ENCODE results near the gene FGF1.
A peak's percentile ranks its signal among the peaks of the same experiment; 100 is the strongest.
"Not testable (repeated sequence)": the region's sequence is repeated elsewhere in the genome, so short reads cannot be mapped to it uniquely, and the experiment has no call there.

The FGF1 gene

DNA sequence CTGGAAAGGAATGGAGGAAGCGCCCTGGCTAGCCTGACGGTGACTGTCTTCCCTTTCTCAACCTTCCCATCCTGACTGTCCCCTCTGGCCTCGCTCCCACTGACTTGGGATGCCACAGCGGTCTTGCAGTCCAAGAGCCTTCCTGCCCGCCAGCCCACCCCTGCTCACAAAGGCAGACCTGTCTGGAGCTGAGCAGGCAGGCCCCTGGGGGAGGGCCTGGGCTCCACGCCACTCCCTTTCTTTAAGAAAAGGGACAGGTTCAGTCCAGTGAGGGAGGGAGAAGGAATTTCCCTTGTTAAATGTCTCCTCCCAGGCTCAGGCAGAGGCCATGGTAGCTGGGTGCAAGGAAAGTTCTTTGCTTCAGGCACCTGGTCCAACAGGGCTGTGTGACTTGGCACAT is 18.1 kb downstream of the FGF1 start:
- no peak for DNase-seq

DNA sequence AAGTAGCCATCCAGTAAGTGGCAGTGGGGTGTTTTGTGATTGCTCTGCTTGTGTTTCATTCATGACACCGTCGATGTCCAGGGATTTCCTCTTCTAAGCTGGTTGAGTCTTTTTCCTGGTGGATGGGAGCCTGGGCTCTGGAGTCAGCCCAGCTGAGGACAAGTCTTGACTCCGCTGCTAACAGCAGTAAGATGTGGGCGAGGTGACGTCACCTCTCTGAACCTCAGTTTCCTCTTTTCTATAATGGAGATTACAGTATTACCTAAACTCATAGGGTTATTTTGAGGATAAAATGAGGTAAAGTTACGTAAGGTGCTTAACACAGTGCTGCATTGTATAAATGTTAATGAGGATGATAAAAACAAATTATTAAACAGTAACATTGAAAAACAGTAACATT is 21.3 kb downstream of the FGF1 start:
- no peak for DNase-seq

DNA sequence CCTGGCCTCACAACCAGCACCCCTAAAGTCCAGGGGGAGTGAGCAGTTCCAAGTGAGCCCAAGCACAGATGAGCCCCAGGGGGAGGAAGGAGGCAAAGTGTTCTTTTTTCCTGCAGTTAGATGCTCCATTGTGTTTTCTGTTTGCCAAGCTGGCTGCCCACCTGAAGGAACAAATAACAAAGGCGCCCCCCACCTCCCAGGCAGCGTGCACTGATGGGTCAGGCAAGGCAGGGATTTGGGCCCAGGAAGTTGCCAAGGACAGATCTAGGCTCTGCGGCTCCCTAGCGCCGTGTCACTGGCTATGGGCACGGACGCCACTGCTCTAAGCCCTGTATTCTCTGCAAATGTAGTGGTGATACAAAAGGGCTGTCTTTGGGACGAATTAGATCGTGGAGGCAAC is 21.8 kb downstream of the FGF1 start:
- no peak for DNase-seq

DNA sequence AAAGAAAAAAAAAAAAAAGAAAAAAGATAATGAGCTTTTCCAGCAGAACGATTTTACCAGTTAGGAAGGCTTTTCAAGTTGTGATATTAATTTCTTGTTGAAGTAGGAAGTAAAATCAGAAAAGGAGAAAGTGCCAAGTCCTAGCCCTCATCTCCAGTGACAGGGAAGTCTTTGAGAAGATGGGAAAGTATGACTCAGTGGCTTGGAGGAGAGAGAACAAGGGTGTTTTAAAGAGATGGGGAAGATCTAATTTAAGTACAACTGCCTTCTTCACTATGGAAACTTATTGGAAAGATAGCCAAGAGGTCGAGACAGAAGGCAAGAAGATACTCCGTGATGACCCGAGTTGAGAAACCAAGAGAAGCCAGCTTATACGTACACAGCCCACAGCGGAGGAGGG is 22.6 kb downstream of the FGF1 start:
- DNase-seq, result no peak

DNA sequence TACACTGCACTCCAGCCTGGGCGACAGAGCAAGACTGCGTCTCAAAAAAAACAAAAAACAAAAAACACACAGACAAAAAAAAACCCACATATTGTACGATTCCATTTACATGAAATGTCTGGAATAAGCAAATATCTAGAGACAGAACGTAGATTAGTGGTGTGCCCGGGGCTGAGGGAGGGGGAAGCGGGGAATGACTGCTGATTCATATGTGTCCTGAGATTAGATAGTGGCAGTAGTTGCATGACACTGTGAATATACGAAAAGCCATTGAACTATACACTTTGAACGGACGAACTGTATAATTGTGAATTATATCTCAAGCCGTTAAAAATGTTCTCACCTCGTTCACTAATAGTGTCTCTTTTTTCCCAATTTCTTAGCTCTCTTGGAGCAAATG is 23.9 kb downstream of the FGF1 start:
- DNase-seq, result peak; percentile 8

DNA sequence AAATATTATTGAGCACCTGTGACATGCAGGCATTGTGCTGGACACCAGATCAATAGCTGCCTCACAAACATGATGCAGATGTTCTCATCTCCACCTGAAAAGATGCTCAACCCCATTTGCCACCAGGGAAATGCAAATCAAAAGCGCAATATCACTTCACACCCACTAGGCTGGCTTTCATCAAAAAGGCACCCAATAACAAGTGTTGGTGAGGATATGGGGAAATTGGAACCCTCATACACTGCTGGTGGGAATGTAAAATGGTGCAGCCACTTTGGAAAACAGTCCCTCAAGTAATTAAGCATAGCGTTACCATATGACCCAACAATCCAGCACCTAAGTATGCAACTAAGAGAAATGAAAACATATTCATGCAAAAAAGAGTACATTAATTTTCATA is 24.7 kb downstream of the FGF1 start:
- no peak for DNase-seq

DNA sequence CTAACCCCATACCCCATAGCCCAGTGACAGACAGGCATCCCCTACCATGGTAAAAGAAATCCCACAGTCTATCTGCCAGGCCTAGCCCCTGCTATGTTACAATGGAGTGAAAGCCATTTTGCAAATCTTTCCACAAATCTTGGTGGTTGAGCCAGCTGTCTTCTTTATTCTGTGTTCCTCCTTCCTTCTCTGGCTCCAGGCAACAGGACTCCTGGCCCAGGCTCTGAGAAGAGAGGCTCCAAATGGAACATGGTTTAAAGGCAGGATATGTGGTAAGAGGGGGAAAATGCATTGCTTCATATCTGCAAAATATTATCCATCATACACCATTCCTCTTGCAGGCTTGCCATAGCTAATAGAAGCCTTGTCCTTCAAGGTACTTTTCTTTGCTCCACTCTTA is 25.2 kb downstream of the FGF1 start:
- no peak for DNase-seq

DNA sequence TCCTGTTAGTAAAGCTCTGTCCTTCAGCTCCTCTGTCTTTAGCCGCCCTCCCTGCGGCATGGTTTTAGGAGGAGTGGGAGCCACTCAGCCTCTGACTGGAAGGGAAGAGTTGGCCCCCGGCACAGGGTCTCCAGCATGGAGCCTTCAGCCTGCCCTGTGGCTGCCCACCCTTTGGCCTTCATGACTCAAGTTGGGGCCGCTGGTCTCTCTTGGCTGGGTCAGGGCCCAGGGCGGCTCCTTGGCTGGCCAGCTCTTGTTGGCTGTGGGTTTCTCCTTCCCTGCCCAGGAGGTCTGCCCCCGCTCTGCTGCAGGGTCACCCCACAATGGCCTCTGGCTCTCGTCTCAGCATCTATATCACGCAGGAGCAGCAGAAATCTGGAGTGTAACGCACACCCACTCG is 25.7 kb downstream of the FGF1 start:
- DNase-seq, result no peak

DNA sequence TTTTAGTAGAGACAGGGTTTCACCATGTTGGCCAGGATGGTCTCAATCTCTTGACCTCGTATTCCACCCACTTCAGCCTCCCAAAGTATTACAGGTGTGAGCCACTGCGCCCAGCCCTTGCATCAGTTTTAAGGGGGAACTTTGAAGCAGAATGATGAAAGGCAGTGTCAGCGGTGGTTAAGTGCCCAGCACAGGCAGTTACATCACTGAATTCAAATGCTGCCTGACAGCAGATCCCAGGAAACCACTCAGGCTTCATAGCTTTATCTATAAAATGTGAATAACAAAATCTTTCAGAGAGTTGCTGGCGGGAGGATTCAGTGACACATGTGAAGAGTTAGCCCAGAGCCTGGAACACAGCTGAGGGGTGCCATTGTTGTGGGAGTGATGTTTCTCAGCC is 26.5 kb downstream of the FGF1 start:
- DNase-seq, result no peak

DNA sequence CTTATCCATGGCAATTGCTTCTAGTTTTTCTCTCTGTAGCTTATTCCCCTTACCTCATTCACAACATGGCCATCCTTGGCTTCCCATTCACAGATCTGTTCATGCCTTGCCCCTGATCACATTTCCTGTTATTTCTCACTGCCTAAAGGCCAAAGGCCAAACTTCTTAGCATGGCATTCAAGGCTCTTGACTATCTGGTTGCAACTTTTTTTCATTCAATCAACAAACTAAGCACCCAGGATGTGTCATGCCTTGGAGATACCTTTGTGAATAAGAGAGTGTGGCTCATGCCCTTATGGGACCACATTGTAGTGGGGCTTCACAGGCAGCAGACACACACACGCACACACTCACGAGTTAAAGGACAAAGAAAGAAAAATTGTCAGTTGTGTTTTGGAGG is 27.6 kb downstream of the FGF1 start:
- DNase-seq, result no peak

DNA sequence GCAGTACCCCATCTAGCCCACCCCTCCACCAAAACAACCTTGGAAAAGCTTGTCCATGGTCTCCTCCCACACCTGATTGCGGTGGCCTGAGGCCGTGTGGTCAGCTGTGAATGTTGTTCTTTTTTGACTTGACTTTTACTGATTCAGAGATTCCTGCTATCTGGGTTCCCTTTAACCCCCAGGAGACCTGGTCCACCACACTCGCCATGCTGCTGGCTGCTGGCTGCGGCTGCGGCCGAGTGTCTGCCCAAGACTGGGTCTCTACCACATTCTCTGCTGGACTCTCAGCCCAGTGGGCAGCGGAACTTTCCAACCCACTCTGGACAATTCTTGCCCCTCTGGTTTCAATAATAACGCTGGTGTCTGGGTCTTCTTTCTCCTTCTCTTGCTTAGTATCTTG is 28.4 kb downstream of the FGF1 start:
- DNase-seq, result no peak

DNA sequence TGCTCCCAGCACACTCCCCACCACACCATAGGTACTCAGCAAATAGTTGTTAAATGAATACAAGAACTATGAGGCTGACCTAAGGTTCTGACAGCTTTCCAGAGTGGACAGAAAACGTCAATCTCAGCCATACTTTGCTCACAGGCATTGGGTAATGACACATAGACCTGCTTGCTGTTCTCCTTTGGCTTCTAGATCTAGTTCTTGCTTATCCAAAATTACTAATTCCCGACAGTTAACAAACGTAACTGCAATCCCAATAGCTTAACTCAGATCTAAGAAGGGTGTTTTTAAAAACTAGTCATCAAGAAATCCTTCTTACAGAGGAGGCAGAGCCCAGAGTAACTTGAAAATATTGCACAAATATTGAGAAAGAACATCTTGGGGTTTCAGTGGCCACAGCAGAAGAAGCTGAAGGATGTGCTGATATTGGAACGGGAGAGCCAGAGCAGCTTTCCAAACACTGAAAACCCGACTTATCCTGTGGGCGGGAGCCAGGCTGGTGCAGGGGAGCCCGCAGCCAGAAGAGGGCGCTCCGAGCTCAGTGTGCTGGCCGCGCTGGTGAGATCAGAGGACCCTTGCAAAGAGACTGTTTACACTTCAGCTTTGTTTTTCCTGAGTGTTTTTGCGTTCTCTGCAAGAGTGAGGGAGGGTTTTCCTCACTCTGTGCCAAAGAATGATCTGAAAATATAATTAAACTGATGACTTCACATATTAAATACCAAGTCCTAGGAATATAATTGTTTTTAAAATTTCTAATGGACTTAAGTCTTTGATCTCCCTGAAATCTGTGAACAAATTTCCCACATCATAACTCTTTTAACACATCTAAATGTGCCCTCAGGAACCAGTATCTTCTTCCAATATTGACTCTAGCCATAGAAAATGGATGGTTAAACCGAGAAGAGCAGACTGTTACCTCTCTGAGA is 30.3 kb downstream of the FGF1 start:
- peak; percentile 79 for DNase-seq

DNA sequence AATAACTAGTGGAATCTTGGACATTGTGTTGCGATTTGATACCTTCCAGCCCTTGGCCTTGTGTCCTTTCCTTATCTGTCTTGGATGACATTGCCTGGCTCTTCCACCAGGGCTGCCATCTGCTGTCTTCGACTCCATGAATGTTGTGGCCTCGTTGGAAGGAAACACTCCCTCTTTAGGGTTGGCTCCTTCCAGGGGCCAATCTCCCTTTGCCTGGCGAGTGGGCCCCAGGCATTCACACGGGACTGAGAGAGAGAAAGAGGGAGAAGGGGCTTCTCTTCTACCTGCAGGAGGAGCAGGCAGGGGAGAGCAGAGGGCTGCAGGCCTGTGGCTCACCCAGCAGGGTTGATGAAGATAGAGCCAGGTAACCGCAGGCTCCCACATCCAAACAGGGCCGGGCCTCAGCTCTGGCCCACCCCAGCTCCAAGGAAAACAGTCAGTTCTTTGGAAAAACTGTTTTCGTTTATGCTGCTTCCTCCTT is 31.3 kb downstream of the FGF1 start:
- DNase-seq, result no peak

DNA sequence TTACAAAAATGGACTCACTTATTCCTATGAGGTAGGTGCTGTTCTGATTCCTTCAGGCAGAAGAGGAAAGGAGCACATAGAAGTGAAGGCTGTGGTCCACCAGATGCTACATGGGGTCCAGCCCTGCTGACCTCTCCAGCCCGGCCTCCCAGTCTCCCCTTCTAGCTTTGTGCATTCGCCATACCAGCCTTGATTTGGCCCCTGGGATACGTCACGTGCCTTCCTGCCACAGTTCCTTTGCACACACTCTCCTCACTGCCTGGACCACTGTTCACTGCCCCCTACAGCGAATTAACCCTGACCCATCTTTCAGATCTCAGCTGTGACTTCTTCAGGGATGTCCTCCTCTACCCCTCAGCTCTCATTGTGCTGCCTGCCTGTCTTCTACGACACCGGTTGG is 32.6 kb downstream of the FGF1 start:
- no peak for DNase-seq

DNA sequence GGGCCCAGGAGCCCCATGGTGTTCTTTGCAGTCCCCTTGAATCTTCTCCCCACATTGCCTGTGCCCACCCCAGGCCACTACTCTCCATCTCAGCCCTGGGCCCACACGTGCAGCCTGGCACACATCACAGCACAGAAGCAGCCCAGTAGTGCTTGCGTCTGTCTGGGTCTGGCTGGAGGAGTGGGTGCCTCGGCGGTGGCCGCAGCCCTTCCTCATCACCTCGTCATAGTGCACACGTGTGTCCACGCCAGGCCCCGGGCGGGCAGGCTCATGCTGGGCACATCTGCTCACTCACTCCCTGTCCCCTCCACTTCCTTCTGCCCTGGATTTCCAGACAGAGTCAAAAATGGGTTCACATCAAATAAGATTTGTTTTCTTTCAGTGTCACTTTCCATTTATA is 33.3 kb downstream of the FGF1 start:
- DNase-seq, result no peak

DNA sequence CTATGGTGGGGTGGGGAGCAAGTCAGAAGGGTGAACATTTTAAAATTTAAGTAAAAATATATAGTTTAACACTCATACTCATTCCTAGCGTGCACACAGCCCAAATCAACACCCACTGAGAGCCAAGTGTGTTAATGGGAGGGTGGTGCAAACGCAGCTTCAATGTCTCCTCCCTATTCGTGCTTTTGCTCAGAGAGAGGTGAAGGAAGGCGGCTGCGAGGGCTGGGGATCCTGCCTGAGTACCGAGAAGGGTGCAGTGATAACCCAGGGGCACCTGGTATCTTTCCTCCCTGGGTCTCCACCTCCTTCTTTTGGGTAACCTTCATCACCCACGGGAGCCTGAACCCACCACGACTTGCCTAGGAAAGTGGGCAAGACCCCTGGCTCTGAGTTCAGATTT is 35.0 kb downstream of the FGF1 start:
- DNase-seq, result no peak

DNA sequence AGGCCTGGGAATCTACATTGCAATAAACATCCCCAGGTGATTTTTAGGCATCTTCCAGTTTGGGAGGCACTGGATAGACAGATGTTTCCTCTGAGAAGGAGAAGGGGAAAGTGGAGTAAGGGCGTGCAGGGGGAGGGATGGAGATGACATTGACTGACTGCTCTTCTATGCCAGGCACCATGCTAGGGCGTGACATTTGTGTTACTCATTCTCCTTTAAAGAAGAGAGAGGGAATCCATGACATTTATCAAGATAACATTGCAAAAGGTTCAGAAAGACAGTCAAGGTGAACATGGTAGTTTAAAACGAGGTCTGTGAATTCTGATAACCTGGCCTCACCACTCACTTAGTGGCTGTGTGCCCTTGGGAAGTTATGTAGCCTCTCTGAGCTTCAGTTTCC is 35.8 kb downstream of the FGF1 start:
- DNase-seq, result no peak

DNA sequence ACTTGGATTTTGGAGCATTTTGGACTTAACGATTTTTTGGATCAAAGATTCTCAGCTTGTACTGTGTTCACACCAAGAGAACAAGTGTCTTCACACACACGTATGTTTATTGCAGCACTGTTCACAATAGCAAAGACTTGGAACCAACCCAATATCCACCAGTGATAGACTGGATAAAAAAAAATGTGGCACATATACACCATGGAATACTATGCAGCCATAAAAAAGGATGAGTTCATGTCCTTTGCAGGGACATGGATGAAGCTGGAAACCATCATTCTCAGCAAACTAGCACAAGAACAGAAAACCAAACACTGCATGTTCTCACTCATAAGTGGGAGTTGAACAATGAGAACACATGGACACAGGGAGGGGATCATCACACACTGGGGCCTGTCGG is 37.8 kb downstream of the FGF1 start:
- DNase-seq, result not testable (repeated sequence)

DNA sequence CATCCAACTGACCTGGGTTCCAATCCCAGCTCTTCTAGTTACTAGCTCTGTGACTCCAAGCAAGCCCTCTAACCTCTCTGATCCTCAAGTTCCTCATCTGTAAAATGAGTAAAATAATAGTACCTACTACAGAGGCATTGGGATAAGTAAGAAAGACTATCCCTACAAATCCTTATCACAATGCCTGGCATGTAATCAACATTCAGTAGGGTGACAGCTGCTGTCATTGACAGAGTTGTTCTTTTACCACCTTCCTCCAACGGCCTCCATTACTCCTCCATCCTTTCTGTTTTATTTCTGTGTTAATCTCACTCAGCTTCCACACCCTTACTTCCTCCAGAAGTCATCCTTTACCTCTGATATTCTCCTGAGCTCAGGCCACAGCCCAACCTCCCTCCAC is 40.4 kb downstream of the FGF1 start:
- no peak for DNase-seq

DNA sequence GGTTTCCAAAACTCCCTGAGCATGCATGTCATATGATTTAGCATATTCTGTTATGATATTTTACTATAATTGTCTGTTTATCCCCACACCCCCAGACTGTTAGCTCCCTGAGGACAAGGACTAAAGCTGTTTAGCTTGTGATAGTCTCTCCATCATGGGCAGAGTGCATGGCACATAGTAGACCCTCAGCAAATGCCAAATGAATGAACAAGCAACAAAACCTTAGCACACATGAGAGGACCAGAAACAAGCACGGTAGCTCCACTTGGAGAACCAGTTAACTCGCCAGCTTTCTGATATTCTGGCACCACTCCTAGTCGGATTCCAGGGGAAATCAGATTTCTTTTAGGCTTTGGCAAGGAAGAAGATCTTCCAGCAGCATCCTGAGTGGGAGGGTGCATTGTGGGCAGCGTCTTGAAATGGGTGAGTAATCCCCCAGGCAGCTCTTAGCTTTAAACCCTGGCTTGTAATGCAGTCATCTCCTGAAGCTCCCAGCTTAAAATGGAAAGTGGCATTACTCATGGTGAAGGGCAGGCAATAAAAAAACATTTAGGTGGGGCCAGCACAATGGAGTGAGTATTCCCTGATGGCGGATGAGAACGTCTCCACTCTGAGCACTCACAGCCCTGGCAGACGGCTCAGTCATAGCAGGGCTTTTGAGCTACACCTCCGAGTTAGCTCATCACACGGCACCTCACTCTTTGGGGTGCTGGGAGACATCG is 41.1 kb downstream of the FGF1 start:
- no peak for DNase-seq

DNA sequence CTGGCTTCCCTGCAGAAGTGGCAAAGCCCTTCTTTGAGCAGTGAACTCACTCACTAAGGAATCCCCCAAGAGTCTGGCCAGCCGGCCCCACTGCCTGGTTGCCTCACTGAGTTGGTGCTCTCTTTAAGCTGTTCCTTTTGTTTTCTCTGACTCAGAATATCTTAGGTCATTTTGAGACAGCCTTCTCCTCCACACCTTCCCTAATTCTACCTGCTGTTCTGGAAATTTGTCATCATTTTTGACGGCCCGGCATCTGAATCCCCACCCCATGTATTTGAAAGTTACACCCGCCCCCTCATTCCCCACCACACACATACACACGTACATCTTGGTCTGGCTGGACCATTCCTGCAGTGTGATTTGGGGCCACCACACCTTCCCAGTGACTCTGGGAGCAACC is 41.8 kb downstream of the FGF1 start:
- no peak for DNase-seq

DNA sequence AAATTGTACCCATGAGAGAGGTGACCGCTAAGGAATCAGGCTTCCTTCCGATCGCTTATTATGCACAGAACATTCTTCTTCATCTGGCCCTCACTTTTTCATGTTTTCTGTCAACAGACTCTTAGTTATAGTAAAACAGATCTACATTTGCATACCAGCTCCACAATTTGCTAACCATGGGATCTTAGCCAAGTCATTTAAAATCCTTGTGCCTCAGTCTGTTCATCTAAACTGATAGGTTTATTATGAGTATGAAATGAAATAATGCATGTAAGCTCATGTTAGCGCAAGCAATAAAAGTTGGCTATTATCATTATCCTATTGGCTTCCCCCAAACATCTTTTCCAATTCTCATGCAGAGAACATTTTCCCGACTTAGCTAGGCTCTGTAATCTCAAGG is 42.3 kb downstream of the FGF1 start:
- no peak for DNase-seq

DNA sequence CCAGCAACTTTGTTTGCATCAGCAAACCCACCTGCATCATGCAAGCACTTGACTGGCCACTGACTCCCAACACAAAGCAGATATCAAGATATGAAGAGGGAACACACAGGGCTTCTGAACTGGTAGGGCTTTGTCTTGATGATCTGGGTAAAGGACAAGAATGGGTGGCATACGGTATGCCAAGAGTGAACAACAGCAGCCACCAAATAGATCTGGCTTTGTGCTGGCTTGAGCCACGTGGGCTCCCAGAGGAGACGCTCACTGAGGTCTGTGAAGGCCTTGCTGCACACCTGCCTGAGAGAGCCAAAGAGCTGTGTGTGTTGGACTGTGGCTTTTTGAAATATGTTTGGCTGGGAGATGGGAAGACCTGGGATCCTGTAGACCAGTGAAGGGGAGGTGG is 43.5 kb downstream of the FGF1 start:
- no peak for DNase-seq

DNA sequence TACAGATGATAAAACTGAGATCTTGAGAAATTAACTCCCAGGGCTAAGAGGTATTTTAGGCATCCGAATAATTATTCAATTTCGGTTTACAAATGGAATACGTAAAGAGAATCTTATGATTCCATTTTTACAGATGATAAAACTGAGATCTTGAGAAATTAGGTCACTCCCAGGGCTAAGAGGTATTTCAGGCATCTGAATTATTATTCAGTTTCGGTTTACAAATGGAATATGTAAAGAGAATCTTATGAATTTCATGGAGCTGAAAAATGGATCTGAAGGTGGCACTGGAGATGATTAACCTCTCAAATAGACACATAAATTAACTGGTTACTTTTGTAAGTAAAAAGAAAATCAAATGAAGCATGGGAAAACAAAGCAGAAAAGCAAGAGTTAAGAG is 44.2 kb downstream of the FGF1 start:
- no peak for DNase-seq

Data from hematopoietic multipotent progenitor cell treated with erythropoietin and hydrocortisone succinate and interleukin-3 and kit ligand, for 4 days (in vitro differentiated cells).